ENCODE data around the gene APOF.
"Not testable (repeated sequence)": the region's sequence is repeated elsewhere in the genome, so short reads cannot be mapped to it uniquely, and the experiment has no call there.

Gene APOF

GRCh38 chr12:56334490-56334793 lies 28.2 kb downstream of the APOF start:
- intact Hi-C loops (cut with DNase I), result loop anchor here (1.0 kb wide), 1 partner anchor 130 kb away; no protein-coding TSS in a partner anchor
- DNase-seq, result no peak

- intact Hi-C loops (cut with DNase I), result loop anchor here (1.0 kb wide), 1 partner anchor 130 kb away; no protein-coding TSS in a partner anchor
- peak; percentile 90 to 99 (median 94) for DNase-seq
Observed at GRCh38 chr12:56333679-56334489, 28.8 kb downstream of the APOF start, which contains the start of gene PAN2. PAN2 (minus strand) TSS chr12:56334000; CDS start chr12:56333094, 906 bp downstream.

- peak in 1 of 10 donors; percentile 27 for DNase-seq
- intact Hi-C loops (cut with DNase I), result no loop called here
Observed at GRCh38 chr12:56333197-56333678, 29.4 kb downstream of the APOF start.

DNA sequence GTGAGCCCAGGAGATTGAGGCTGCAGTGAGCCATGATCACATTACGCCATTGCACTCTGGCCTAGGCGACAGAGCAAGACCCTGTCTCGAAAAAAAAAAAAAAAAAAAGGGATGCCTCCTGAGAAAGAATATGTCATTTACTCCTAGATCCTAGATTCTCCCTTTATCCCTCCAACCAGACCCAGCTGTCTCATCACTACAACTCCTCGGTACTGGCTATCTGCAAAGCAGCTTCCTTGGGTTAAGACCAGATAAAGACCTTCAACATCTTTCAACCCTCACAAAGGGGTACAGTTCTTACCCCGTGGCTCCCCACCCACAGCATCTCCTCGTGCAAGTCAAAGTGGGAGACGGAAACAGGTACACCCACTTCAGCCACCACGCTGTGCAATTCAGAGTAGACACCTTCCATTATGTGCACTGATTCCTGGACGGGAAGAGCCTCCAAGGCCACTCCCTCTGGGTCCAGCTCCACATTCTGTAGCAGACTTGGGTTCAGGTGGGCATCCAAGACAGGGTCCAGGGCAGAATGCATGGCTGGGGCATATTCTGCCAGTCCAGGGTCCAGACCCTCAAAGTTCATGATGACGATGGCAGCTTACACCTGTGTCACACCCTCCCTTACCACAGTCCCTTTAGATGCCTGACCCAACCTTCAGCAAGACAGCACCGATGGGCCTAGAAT lies 30.0 kb downstream of the APOF start:
- intact Hi-C loops (cut with DNase I), result no loop called here
- peak in 1 of 10 donors; percentile 62 for DNase-seq

- DNase-seq, result peak in 1 of 10 donors; percentile 19
- intact Hi-C loops (cut with DNase I), result no loop called here
Observed at GRCh38 chr12:56330936-56331490, 31.6 kb downstream of the APOF start.

DNA sequence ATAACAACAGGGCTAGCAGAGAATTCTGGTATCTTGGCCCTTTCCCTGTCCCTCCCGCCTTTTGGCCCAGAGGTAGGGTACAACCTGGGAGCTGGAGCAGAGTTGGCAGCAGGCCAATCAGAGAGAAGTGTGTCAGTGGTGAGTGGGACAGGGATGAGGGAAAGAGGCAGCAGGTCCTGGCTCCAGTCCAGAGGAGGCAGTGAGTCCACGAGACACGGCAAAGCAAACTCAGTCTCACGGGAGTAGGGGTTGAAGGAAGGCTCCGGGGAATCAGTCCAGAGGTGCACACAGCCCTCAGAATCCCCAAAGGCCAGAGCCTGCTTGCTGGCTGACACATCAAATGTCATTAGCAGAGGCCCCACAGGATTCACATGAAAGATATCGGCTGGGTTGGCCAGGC lies 36.1 kb downstream of the APOF start:
- intact Hi-C loops (cut with DNase I), result no loop called here
- peak in 1 of 10 donors; percentile 77 for DNase-seq

GRCh38 chr12:56326126-56326525 lies 36.5 kb downstream of the APOF start:
- intact Hi-C loops (cut with DNase I), result no loop called here
- peak in 1 of 10 donors; percentile 49 for DNase-seq

DNA sequence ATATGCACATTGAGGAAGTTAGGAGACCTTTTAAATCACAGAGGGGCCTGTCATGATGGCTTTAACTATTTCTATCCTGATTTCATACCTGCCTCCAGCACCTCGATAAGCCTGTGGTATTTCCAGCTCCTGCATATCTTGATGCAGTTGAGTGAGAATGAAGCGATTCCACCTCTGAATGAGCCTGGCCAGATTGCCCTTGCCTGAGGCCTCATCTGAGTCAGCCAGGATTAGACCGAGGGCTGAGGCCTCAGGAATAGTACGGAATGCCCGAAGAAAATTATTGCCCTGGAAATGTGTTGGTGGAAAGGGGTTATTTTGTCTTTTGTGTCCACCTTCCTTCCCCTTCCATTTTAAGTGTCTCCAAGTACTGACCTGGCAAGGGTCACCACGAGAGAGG lies 38.5 kb downstream of the APOF start:
- no peak for DNase-seq
- intact Hi-C loops (cut with DNase I), result no loop called here

- intact Hi-C loops (cut with DNase I); DNase-seq: not testable (repeated sequence)
Observed at GRCh38 chr12:56321610-56322009, 41.0 kb downstream of the APOF start.

DNA sequence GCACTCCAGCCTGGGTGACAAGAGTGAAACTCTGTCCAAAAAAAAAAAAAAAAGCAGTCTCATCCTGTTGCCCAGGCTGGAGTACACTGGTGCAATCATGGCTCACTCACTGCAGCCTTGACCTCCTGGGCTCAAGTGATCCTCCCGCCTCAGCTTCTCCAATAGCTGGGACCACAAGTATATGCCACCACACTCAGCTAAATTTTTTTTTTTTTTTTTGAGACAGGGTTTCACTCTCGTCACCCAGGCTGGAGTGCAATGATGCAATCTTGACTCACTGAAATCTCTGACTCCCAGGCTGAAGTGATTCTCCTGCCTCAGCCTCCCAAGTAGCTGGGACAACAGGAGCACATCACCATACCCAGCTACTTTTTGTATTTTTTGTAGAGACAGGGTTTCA lies 41.6 kb downstream of the APOF start:
- DNase-seq, result peak in 1 of 10 donors; percentile 31
- intact Hi-C loops (cut with DNase I), result no loop called here

- intact Hi-C loops (cut with DNase I), result loop anchor here (5.0 kb wide), 1 partner anchor 145 kb away; no protein-coding TSS in a partner anchor
- DNase-seq, result no peak
Observed at GRCh38 chr12:56317675-56318074, 45.0 kb downstream of the APOF start.

DNA sequence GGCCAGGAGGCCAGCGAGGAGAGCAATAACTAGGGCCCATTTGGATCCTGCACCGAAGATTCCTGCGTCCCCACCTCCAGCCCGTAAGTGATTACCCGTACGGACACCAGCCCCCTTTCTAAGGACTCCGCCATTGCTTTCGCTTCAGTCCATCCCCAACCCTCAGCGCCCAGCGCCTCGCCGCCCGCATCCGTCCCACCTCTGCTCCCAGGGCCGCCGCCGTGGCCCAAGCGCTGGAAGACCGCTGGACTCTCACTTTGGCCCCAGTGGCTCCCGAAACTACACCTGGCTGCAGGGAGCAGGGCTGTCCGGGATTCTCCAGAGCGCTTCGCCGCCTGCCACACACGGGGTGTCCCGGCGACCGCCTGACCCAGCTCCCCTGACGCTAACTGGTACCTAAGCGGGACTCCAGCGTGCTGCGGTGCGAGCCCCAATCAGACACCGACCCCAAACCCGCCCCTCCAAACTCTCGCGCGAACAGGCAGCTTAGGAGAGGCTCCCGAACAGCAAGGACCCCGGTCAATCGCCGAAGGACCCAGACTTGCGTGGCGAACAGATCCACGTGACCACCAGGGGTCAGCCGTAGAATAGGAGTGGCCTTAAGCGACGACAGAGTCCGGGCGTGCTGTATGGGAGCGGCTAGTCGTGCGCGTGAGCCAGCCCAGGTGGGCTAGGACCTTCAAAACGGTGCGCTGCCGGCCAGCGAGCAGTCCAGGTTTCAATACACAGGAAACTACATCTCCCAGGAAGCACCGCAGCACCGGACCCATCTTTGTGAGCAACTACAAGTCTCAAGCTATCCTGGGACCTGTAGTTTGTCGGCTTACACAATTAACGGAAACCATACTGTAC lies 46.8 kb downstream of the APOF start, which contains the start of gene CNPY2:
CNPY2 (minus strand) TSS at position 367 of the 852 bp plus-strand sequence. CDS start 771 bp downstream, outside the sequence.
- peak; percentile 81 to 99 (median 93) for DNase-seq
- intact Hi-C loops (cut with DNase I), result loop anchor here (5.0 kb wide), 1 partner anchor 146 kb away; no protein-coding TSS in a partner anchor

DNA sequence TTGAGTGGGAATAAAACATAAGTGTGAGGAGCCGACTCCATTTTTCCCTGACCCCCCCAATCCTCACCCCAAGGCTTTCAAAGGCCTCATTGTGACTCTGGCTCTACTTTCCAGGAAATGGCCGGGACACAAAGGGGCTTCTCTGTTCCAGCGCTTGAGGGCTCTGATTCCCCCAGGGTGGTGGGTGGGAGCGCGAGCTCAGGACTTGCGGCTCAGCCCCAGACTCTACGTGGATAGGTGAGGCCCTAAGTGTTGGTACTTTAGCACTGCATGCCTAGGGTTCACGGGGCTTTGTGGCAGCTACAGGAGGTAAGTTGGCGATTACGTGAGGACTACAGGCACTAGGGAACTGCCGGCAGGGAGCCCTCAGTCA lies 47.4 kb downstream of the APOF start:
- intact Hi-C loops (cut with DNase I), result loop anchor here (5.0 kb wide), 1 partner anchor 147 kb away; no protein-coding TSS in a partner anchor
- DNase-seq, result peak in 6 of 10 donors; percentile 17 to 92 (median 56)

- DNase-seq, result peak in 1 of 10 donors; percentile 9
- intact Hi-C loops (cut with DNase I), result no loop called here
Observed at GRCh38 chr12:56311003-56311402, 51.7 kb downstream of the APOF start.

Measured in posterior cingulate gyrus (tissue), 11 donors.